ENCODE results near the gene GANAB. TPM values are rescaled to one million over a fixed set of nuclear protein-coding genes. Genes with fewer than 3 reads are reported as not detected.
A peak's percentile ranks its signal among the peaks of the same experiment; 100 is the strongest.

GANAB gene
- total and polyA plus RNA-seq, 2 of the 13 experiments (the other 11 are each of a cell fraction or from before 2014, with no cell fraction given) = 99.5 to 234 TPM

- TF ChIP-seq GMEB2 (CRISPR knock-in tag; IDR thresholded peaks at IDR 0.05; ENCODE audit: low read depth) (peak; percentile 55), ATF1 (CRISPR knock-in tag; IDR thresholded peaks at IDR 0.05) (peak; percentile 84), ATF7-NPFF (CRISPR knock-in tag; IDR thresholded peaks at IDR 0.05; ENCODE audit: low read depth) (no peak), ZBTB2 (CRISPR knock-in tag; IDR thresholded peaks at IDR 0.05; ENCODE audit: low read depth) (peak; percentile 54; the same call in 1 of the 2 replicates), ZNF724P (CRISPR knock-in tag; IDR thresholded peaks at IDR 0.05; ENCODE audit: borderline replicate concordance) (no peak), ZC3H13 (CRISPR knock-in tag; IDR thresholded peaks at IDR 0.05) (peak; percentile 100), KLF13 (CRISPR knock-in tag; IDR thresholded peaks at IDR 0.05) (no peak), ZNF24 (IDR thresholded peaks at IDR 0.05) (no peak), TBL1XR1 (IDR thresholded peaks at IDR 0.05; ENCODE audit: borderline replicate concordance, low read length, partially characterized antibody) (no peak), ZBED4 (CRISPR knock-in tag; IDR thresholded peaks at IDR 0.05; ENCODE audit: borderline replicate concordance) (no peak), IRF9 (CRISPR knock-in tag; IDR thresholded peaks at IDR 0.05; ENCODE audit: borderline replicate concordance) (no peak; the same call in 1 of the 2 replicates), ZNF691 (CRISPR knock-in tag; IDR thresholded peaks at IDR 0.05; ENCODE audit: borderline replicate concordance, low read depth) (peak; percentile 16; the same call in 1 of the 2 replicates), ZSCAN12 (CRISPR knock-in tag; IDR thresholded peaks at IDR 0.05) (peak; percentile 55; the same call in 1 of the 2 replicates), EEA1 (CRISPR knock-in tag; IDR thresholded peaks at IDR 0.05; ENCODE audit: borderline replicate concordance) (no peak), ZNF572 (CRISPR knock-in tag; IDR thresholded peaks at IDR 0.05) (no peak), ZSCAN29 (CRISPR knock-in tag; conservative IDR thresholded peaks at IDR 0.05) (no peak), SETDB1 (CRISPR knock-in tag; IDR thresholded peaks at IDR 0.05; ENCODE audit: borderline replicate concordance) (no peak), ZNF576 (CRISPR knock-in tag; IDR thresholded peaks at IDR 0.05) (no peak)
Observed at GRCh38 chr11:62645946-62646824, at the start of gene GANAB (continued).
